BLaER1 (cell line): ENCODE data around the gene SLC47A2.
A peak's percentile ranks its signal among the peaks of the same experiment; 100 is the strongest.

Source experiments
- H3K27ac ChIP-seq: shearing (Covaris generic); formaldehyde crosslinking; 2 replicates; pipeline ENCODE4 v1.8.1; 2022
- H3K27me3 ChIP-seq: shearing (Covaris generic); formaldehyde crosslinking; 2 replicates; pipeline ENCODE4 v1.8.1; 2022
- H3K36me3 ChIP-seq: shearing (Covaris generic); formaldehyde crosslinking; 2 replicates; pipeline ENCODE4 v1.8.1; 2022
- H3K4me1 ChIP-seq: shearing (Covaris generic); formaldehyde crosslinking; 2 replicates; pipeline ENCODE4 v1.8.1; 2022
- H3K4me2 ChIP-seq: shearing (Covaris generic); formaldehyde crosslinking; 2 replicates; pipeline ENCODE4 v1.8.1; 2022
- H3K4me3 ChIP-seq: shearing (Covaris generic); formaldehyde crosslinking; 2 replicates; pipeline ENCODE4 v1.8.1; 2022
- H3K9ac ChIP-seq: shearing (Covaris generic); formaldehyde crosslinking; 2 replicates; pipeline ENCODE4 v1.8.1; 2022
- H3K9me3 ChIP-seq: shearing (Covaris generic); formaldehyde crosslinking; 2 replicates; pipeline ENCODE4 v1.8.1; 2022
- H4K20me1 ChIP-seq: shearing (Covaris generic); formaldehyde crosslinking; 2 replicates; pipeline ENCODE4 v1.8.1; 2022
- Cebpa-rat ChIP-seq: shearing (Covaris generic); IDR thresholded peaks from 2 replicates; pipeline ENCODE4 v1.8.1; 2022

SLC47A2 gene

DNA sequence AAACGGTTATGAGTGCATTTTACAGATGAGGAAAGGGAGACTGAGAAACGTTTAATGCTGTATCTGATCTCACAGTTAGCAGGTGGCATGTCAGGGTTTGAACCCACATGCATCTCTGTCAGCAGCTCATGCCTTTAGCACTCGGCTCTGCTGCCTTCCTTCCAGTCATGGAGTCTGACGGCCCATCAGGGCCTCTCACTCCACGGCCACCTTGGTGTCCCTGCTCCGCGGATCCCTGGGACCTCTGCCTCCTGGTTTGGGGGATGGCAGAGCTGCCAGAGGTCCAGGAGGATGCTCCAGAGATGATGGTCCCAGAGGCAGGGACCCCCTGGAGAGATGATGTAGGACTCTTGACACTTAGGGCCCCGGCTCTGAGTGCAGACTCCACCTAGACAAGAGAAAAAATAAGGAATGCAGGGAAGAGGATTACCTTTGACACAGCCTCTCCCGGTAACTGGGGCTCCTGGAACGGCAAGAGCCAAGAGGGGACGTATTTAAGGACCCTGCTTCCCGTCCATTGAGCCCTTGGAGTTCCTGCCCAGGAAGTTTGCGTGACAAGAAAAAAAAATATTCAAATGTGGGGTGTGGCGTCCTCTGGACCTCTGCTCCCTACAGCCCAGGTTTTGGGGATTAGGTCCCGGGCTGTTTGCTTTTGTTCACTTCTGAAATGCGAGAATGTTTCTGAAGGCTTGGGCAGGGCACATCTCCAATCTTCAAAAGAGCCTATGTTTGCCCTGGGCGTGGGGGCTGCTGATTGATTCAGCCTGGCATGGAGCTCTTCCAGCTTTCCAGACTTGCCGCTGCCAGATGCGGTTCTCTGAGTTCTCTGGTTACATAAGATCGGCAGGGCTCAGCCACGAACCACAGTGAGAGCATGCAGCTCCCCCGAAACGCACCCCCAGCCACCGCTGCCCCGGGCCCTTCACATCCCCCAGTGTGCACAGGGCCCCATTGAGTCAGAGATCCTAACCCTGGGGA is 31.7 kb upstream of the SLC47A2 start, which contains the start of gene ALDH3A1:
ALDH3A1 (minus strand) TSS at position 470 of the 978 bp plus-strand sequence. CDS start 3,169 bp downstream, outside the sequence.
- no peaks in the 10 kb centered on the region for H3K36me3 ChIP-seq
- H3K4me3 ChIP-seq = no peak within 1 kb of the TSS
- H4K20me1 ChIP-seq = no peaks in the 10 kb centered on the region
- peaks cover 10% of the 10 kb centered on the region; the same call in 1 of the 2 replicates for H3K4me1 ChIP-seq
- no peaks in the 10 kb centered on the region for H3K9me3 ChIP-seq
- no peak within 1 kb of the TSS for H3K27ac ChIP-seq
- H3K4me2 ChIP-seq = no peak within 1 kb of the TSS
- H3K27me3 ChIP-seq = no peaks in the 10 kb centered on the region
- no peak for TF ChIP-seq Cebpa-rat
- H3K9ac ChIP-seq = no peak within 1 kb of the TSS

DNA sequence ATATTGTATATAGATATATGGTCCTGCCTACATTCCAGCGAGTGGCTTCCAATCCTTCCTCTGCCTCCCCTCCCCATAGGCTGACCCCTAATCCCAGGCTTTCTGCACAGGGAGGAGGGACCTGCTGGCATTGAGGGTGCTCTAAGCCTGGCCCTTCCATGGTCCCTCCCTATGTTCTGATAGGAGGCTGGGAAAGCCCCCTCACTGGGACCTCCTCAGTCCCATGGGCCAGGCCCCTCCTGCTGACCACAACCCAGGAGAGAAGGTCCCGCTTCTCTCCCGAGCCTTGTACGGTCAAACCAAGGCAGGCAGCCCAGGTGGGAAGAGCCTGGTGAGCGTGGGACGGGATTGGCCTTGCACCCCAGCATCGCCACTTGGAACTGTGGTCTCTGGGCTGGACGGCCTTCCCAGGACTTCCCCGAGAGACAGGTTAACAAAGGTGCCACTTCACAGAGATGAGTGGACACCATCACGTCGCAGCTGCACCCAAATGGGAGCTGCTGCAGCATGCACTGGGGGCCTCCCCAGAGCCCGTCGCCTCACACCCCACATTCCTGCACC is 30.9 kb upstream of the SLC47A2 start:
- no peak overlapping the region for H3K27ac ChIP-seq

DNA sequence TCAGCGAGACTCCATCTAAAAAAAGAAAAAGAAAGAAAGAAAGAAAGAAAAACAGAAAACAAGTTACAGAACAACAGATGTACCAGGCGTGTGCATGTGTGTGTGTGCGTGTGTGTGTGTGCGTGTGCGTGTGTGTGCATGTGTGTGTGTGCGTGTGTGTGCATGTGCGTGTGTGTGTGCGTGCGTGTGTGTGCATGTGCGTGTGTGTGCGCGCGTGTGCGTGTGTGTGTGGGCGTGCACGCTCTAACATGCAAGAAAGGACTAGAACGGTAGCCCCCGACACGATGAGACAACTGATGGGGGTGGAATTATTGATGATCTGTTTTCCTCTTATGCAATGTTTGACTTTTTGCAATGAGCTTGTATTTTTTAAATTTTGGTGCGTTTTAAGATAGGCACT is 30.1 kb upstream of the SLC47A2 start:
- H3K4me3 ChIP-seq = no peak overlapping the region
- no peak overlapping the region for H3K27ac ChIP-seq
- no peaks in the 10 kb centered on the region for H3K27me3 ChIP-seq
- no peaks in the 10 kb centered on the region for H3K9me3 ChIP-seq
- peaks cover 10% of the 10 kb centered on the region; the same call in 1 of the 2 replicates for H3K4me1 ChIP-seq
- no peaks in the 10 kb centered on the region for H4K20me1 ChIP-seq
- no peak overlapping the region for H3K9ac ChIP-seq
- H3K4me2 ChIP-seq = no peak overlapping the region
- H3K36me3 ChIP-seq = no peaks in the 10 kb centered on the region
- no peak for TF ChIP-seq Cebpa-rat

More for the DNA sequence above, 30.9 kb upstream of the SLC47A2 start:
- no peak overlapping the region for H3K9ac ChIP-seq
- H3K27me3 ChIP-seq = no peaks in the 10 kb centered on the region
- no peak overlapping the region for H3K4me3 ChIP-seq
- no peaks in the 10 kb centered on the region for H3K9me3 ChIP-seq
- H3K4me1 ChIP-seq = peaks cover 10% of the 10 kb centered on the region; the same call in 1 of the 2 replicates
- H3K36me3 ChIP-seq = no peaks in the 10 kb centered on the region
- H4K20me1 ChIP-seq = no peaks in the 10 kb centered on the region
- TF ChIP-seq Cebpa-rat = no peak
- H3K4me2 ChIP-seq = no peak overlapping the region

DNA sequence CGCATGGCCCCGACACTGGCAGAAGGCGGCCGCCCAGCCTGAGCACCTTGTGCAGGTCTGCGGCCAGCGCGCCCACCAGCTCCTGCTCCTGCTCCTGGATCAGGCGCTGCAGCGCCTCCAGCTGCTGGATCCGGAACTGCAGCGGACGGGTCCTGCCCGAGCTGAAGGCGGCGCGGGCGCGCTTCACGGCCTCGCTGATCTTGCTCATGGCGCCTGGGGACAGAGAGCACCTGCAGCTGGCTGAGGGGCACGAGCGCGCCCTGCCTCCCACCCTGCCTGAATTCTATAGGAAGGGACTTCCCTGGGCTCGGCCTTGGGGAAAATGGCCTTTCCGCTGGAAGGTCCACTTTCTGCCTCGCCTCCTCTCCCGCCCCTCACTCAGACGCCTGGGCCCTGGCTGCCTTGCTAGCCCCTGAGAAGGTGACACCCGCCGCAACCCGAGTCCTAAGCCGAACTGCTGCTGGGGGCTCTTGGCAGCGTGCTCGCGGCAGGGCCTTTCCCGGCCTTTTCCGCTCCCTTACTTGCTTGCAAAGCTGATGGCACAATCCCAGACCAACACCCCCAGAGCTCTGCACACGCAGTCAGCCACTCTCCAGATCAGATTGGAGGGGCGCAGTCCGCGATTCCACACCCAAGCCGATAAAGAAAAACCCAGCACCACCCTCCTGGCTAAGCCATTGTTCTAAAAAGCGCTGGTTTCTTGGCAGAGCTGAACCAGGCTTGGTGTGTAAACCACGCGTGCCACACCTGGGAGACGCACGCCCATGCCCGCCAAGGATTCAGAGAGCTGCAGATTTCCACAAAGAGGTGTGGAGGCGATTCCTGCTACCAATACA is 28.8 kb upstream of the SLC47A2 start:
- no peaks in the 10 kb centered on the region for H3K36me3 ChIP-seq
- H3K9ac ChIP-seq = no peak overlapping the region; the same call in 1 of the 2 replicates
- H3K9me3 ChIP-seq = no peaks in the 10 kb centered on the region
- peaks cover 10% of the 10 kb centered on the region; the same call in 1 of the 2 replicates for H3K4me1 ChIP-seq
- H3K27ac ChIP-seq = no peak overlapping the region
- no peak for TF ChIP-seq Cebpa-rat
- H4K20me1 ChIP-seq = no peaks in the 10 kb centered on the region
- H3K27me3 ChIP-seq = no peaks in the 10 kb centered on the region
- peak overlapping the region; percentile 68 for H3K4me3 ChIP-seq
- peak overlapping the region; percentile 91 for H3K4me2 ChIP-seq

DNA sequence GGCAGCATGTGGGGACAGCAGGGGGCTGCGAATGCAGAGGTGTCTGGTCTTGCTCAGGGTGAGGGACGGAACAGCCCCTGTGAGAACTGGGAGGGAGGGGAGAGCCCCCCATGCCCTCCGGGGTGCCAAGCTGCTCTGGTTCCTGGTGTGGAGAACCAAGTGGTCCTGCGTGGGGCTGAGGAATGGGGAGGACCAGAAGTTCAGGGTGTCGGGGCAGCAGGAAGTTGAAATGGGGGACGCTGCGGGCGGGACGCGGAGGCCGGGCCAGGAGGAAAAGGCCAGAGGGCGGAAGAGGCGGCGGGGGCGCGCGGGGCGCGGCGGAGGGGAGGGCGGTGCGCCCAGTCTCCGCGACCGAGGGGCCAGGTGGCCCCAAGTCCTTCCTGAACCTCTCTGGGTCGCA is 28.1 kb upstream of the SLC47A2 start:
- Histone ChIP-seq H3K36me3 (no peaks in the 10 kb centered on the region), H4K20me1 (no peaks in the 10 kb centered on the region), H3K9me3 (no peaks in the 10 kb centered on the region), H3K27ac (peak overlapping the region; percentile 70), H3K4me2 (peak overlapping the region; percentile 91), H3K9ac (peak overlapping the region; percentile 76), H3K4me1 (peaks cover 10% of the 10 kb centered on the region; the same call in 1 of the 2 replicates), H3K27me3 (no peaks in the 10 kb centered on the region), H3K4me3 (peak overlapping the region; percentile 68)
- TF ChIP-seq Cebpa-rat = no peak

DNA sequence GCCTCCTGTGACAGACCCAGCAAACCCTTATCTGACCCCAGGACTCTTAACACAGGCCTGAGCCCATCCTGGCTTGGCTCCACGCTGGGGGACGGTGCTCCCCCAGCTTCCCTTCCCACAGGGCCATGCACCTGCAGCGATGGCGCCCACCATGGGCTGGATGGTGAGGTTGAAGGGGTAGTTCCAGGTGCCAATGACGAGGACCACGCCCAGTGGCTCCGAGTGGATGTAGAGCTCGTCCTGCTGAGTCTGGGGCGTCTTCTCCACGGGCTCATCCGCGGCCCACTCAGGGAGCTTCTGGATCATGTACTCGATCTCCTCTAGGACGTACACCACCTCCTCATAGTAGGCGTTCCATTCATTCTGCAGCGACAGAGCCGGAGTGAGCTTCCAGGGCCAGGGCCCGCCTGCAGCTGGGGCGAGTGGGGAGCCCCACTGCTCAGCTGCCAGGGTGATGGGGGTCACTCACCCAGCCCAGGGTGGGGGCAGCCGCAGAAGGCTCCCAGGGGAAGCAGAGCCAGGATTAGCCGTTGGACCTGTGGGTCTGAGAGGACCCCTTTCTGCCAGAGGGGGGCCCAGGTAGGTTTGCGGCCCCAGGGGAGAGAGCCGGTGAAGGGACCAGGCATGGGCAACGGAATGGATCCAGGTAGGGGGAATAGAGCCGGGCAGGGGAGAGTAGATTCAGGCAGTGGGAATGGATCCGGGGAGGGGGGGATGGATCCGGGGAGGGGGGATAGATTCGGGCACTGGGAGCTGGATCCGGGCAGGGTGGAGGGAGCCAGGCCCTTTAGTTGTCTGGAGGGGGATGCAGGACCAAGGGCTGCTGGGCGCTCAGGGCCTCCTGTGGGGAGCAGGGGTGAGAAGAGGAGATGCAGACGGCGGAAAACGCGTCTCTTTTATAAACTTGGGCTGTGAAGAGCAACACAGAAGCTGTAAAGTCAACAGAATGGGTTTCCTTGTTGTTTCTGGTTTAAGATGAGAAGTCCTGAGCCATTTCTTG is 27.0 kb upstream of the SLC47A2 start:
- Histone ChIP-seq H3K9me3 (no peaks in the 10 kb centered on the region), H3K27me3 (no peaks in the 10 kb centered on the region), H3K36me3 (no peaks in the 10 kb centered on the region), H3K9ac (no peak overlapping the region), H3K4me1 (peaks cover 10% of the 10 kb centered on the region; the same call in 1 of the 2 replicates), H3K4me2 (no peak overlapping the region), H3K27ac (no peak overlapping the region), H3K4me3 (no peak overlapping the region), H4K20me1 (no peaks in the 10 kb centered on the region)
- no peak for TF ChIP-seq Cebpa-rat

DNA sequence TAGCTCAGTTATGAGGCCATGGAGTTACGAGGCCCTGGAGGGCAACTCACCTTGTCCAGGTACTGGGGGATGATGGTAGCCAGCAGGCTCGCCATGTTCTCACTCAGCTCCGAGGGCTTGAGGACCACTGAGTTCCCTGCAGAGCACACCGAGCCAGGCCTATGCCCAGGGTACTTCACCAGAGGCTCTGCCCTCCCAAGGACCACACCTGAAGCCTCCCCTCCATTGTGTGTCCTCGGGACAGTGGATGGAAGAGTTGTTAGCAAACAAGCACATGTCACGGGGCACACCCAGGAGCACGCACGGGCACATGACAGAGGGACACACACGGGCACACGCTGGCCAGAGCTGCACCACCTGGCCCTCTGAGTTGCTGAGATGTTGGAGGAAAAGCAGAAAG is 26.1 kb upstream of the SLC47A2 start:
- no peak for TF ChIP-seq Cebpa-rat
- Histone ChIP-seq H3K27ac (no peak overlapping the region), H3K9ac (no peak overlapping the region), H3K36me3 (no peaks in the 10 kb centered on the region), H3K4me2 (no peak overlapping the region), H3K4me3 (no peak overlapping the region), H3K4me1 (peaks cover 10% of the 10 kb centered on the region; the same call in 1 of the 2 replicates), H3K9me3 (no peaks in the 10 kb centered on the region), H4K20me1 (no peaks in the 10 kb centered on the region), H3K27me3 (no peaks in the 10 kb centered on the region)

DNA sequence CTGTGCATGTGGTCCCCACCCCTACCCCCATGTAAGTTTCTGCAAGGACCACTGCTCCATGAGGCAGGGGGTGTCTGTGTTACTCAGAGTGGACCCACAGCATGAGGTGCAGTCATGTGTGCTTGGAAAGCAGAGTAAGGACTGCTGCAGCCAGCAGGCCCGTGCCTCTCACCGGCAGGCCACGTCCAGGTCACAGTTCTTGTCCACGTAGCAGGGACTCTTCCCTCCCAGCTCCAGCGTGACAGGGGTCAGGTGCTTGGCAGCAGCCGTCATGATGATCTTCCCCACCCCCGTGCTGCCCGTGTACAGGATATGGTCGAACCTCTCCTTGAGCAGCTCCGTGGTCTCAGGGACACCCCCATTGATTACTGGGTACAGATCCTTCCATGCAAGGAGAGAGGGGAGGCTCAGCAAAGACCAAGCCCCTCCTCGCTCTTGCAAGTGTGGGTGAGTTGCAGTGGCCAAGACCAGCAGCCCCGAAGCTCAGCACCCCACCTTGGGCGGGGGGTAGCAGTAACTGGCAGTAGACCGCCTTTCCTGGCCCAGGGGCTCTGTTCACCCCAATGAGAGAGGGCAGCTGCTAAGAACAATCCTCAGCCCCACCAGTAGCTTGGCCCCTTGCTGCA is 25.6 kb upstream of the SLC47A2 start:
- Histone ChIP-seq H3K27me3 (no peaks in the 10 kb centered on the region), H3K9me3 (no peaks in the 10 kb centered on the region), H3K27ac (no peak overlapping the region), H3K4me3 (no peak overlapping the region), H4K20me1 (no peaks in the 10 kb centered on the region), H3K4me2 (no peak overlapping the region), H3K36me3 (no peaks in the 10 kb centered on the region), H3K4me1 (peaks cover 10% of the 10 kb centered on the region; the same call in 1 of the 2 replicates), H3K9ac (no peak overlapping the region)
- no peak for TF ChIP-seq Cebpa-rat
